Measurements from ENCODE around the gene ACTRT2. TPM values are rescaled to one million over a fixed set of nuclear protein-coding genes. Genes with fewer than 3 reads are reported as not detected.
A peak's percentile ranks its signal among the peaks of the same experiment; 100 is the strongest.

ACTRT2 gene
- total RNA-seq, 1 experiment from 2014 or later = not detected

DNA sequence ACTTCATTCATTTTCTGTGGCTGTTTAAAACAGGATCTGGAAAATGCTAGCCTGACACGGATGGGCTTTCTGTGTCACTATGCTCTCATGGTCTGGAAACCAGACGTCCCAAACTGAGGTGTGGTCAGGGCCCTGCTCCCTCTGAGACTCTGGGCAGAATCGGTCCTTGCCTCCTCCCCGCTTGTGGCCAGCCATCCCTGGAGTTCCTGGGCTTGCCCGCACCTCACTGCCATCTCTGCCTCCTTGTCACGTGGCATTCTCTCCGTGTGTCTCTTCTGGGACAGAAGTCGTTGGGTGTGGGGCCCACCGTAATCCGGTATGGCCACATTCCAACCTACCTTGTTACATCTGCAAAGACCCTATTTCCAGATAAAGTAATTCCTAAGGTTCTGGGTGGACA, 10.1 kb upstream of the ACTRT2 start:
- Histone ChIP-seq H3K36me3 (ENCODE audit: insufficient read depth, low read length, poor library complexity, severe bottlenecking) (no peaks in the 10 kb centered on the region), H3K27ac (ENCODE audit: low read depth, low read length, poor library complexity, severe bottlenecking) (no peak overlapping the region), H3K9me3 (ENCODE audit: low read depth, low read length, poor library complexity, severe bottlenecking) (peaks cover 7% of the 10 kb centered on the region), H3K27me3 (replicated peaks; ENCODE audit: insufficient read depth, low read depth, low read length, poor library complexity) (peaks cover 2% of the 10 kb centered on the region), H3K4me3 (ENCODE audit: low read depth, low read length, poor library complexity, severe bottlenecking) (no peak overlapping the region), H3K4me1 (ENCODE audit: insufficient read depth, low read length, poor library complexity, severe bottlenecking) (no peaks in the 10 kb centered on the region)
- ChIA-PET CTCF (no interaction called here), POLR2A (ENCODE audit: low non-redundant PET) (no interaction called here)
- no peak for DNase-seq (ENCODE audit: low spot score)
- no TSS peak for BruUV-seq (replicated peaks)
- TF ChIP-seq, protein P1, sequence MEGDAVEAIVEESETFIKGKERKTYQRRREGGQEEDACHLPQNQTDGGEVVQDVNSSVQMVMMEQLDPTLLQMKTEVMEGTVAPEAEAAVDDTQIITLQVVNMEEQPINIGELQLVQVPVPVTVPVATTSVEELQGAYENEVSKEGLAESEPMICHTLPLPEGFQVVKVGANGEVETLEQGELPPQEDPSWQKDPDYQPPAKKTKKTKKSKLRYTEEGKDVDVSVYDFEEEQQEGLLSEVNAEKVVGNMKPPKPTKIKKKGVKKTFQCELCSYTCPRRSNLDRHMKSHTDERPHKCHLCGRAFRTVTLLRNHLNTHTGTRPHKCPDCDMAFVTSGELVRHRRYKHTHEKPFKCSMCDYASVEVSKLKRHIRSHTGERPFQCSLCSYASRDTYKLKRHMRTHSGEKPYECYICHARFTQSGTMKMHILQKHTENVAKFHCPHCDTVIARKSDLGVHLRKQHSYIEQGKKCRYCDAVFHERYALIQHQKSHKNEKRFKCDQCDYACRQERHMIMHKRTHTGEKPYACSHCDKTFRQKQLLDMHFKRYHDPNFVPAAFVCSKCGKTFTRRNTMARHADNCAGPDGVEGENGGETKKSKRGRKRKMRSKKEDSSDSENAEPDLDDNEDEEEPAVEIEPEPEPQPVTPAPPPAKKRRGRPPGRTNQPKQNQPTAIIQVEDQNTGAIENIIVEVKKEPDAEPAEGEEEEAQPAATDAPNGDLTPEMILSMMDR (conservative IDR thresholded peaks at IDR 0.05; ENCODE audit: low read depth, low read length) = no peak
- TF ChIP-seq EZH2 (IDR thresholded peaks at IDR 0.05; ENCODE audit: borderline replicate concordance, low read depth, low read length, poor library complexity, severe bottlenecking) = no peak
- intact Hi-C loops (cut with micrococcal nuclease; ENCODE audit: unreplicated experiment) = no loop called here

DNA sequence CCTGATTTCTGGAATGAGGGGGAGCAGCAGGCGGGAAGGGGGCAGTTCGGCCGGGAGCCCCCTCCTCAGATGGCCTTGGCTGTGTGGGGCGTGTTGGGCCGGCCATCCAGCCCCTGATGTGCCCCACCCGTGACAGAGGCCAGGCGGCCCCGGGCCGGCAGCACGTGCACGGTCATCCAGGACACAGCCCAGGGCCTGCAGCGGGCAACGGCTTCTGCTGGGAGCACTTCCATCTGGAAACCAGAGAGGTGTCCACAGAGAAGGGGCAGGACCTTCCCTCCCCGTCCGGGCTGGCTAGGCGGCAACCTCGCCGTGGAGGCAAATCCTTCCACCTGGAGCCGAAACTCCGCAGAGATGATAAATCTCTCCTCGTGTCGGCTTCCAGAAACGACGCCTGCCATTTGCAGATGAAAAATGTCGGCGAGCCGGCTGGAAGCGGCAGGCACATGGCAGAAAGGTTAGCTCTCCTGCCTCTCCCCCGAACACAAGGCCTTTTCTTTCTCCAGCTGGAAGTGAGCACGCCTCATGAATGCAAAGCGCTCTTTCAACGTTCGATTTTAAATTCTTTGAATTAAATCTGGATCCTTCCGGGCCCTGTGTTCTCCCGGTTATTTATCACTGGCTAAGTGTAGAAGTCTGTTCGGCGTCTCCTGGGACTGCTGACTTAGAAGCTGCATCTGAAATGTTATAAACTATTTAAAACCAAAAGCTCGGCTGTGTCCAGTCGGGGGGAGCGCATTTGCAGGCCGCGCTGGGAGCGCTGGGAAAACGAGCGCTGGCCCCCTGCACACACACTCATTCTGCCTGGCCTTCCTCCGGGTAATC, 9.4 kb upstream of the ACTRT2 start:
- H3K27ac ChIP-seq (ENCODE audit: low read depth, low read length, poor library complexity, severe bottlenecking) = no peak overlapping the region
- no TSS peak for BruUV-seq (replicated peaks)
- TF ChIP-seq EZH2 (IDR thresholded peaks at IDR 0.05; ENCODE audit: borderline replicate concordance, low read depth, low read length, poor library complexity, severe bottlenecking) = no peak
- TF ChIP-seq, protein P1 (conservative IDR thresholded peaks at IDR 0.05; ENCODE audit: low read depth, low read length) = no peak
- no peaks in the 10 kb centered on the region for H3K4me1 ChIP-seq (ENCODE audit: insufficient read depth, low read length, poor library complexity, severe bottlenecking)
- DNase-seq (ENCODE audit: low spot score) = no peak
- H3K9me3 ChIP-seq (ENCODE audit: low read depth, low read length, poor library complexity, severe bottlenecking) = peaks cover 7% of the 10 kb centered on the region
- H3K36me3 ChIP-seq (ENCODE audit: insufficient read depth, low read length, poor library complexity, severe bottlenecking) = no peaks in the 10 kb centered on the region
- CTCF ChIA-PET = no interaction called here
- peaks cover 2% of the 10 kb centered on the region for H3K27me3 ChIP-seq (replicated peaks; ENCODE audit: insufficient read depth, low read depth, low read length, poor library complexity)
- H3K4me3 ChIP-seq (ENCODE audit: low read depth, low read length, poor library complexity, severe bottlenecking) = no peak overlapping the region
- intact Hi-C loops (cut with micrococcal nuclease; ENCODE audit: unreplicated experiment) = loop anchor here (2.0 kb wide), 1 partner anchor 413 kb away; no protein-coding TSS in a partner anchor
- POLR2A ChIA-PET (ENCODE audit: low non-redundant PET) = no interaction called here

DNA sequence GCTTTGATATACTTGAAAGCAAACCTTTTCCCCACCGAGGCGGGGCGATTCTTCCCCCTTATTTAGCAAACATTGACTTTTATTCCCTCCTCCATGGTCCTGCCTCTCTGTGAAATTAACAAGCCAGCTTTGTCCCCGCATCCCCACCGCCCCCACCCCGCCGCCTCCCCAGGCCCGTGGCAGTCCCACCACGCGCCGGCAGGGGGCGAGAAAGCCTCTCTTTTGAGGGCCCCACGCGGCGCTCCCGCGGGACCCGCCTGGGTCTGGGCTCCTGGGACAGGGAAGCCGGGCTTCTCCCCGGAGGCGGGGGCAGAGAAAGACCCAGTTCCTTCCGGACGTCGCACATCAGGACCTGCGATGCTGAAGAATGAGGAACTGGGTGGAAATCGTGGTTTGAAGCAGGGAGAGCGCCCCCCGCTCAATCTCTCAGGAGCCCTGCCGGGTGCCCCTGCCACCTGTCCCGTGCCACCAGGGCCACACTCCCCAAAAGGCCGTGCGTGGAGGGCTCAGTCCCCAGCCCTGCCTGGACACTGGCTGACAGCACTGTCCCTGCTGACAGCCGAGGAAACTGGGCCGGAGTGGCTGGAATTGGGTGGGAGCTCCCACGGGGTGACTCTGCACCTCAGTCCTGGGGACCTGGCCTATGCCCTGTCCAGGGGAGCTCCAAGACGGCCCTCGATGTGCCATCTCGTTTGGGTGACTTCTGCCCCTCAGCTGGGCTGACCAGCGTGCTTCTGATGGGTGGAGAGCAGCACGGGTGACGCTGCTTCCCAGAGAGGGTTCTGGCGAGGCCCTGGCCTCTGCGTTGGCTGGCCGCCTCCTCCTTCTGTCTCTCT, 8.6 kb upstream of the ACTRT2 start:
- intact Hi-C loops (cut with micrococcal nuclease; ENCODE audit: unreplicated experiment) = loop anchor here (2.0 kb wide), 1 partner anchor 412 kb away; no protein-coding TSS in a partner anchor
- no peaks in the 10 kb centered on the region for H3K36me3 ChIP-seq (ENCODE audit: insufficient read depth, low read length, poor library complexity, severe bottlenecking)
- no peaks in the 10 kb centered on the region for H3K4me1 ChIP-seq (ENCODE audit: insufficient read depth, low read length, poor library complexity, severe bottlenecking)
- CTCF ChIA-PET = interaction anchor here (0.9 kb wide), 1 partner anchor 412 kb away, joined by 5 read pairs; no protein-coding TSS in a partner anchor
- H3K27ac ChIP-seq (ENCODE audit: low read depth, low read length, poor library complexity, severe bottlenecking) = no peak overlapping the region
- no peak overlapping the region for H3K4me3 ChIP-seq (ENCODE audit: low read depth, low read length, poor library complexity, severe bottlenecking)
- BruUV-seq (replicated peaks) = no TSS peak
- H3K27me3 ChIP-seq (replicated peaks; ENCODE audit: insufficient read depth, low read depth, low read length, poor library complexity) = peaks cover 2% of the 10 kb centered on the region
- POLR2A ChIA-PET (ENCODE audit: low non-redundant PET) = no interaction called here
- DNase-seq (ENCODE audit: low spot score) = peak; percentile 40
- no peak for TF ChIP-seq EZH2 (IDR thresholded peaks at IDR 0.05; ENCODE audit: borderline replicate concordance, low read depth, low read length, poor library complexity, severe bottlenecking)
- TF ChIP-seq, protein P1 (conservative IDR thresholded peaks at IDR 0.05; ENCODE audit: low read depth, low read length) = peak; percentile 66
- peaks cover 4% of the 10 kb centered on the region for H3K9me3 ChIP-seq (ENCODE audit: low read depth, low read length, poor library complexity, severe bottlenecking)
